Measurements from ENCODE around the gene XRCC6. TPM values are rescaled to one million over a fixed set of nuclear protein-coding genes. Genes with fewer than 3 reads are reported as not detected.
A peak's percentile ranks its signal among the peaks of the same experiment; 100 is the strongest.

The XRCC6 gene
- total and polyA plus RNA-seq, 2 of the 13 experiments (the other 11 are each of a cell fraction or from before 2014, with no cell fraction given), result 124 to 625 TPM

GRCh38 chr22:41688365-41689211 is 67.5 kb downstream of the XRCC6 start, which contains the start of gene SNU13 (continued):
- TF ChIP-seq STAG1 (CRISPR knock-in tag; IDR thresholded peaks at IDR 0.05) (no peak), DNMT3B (CRISPR knock-in tag; conservative IDR thresholded peaks at IDR 0.05) (no peak), ZNF713 (CRISPR knock-in tag; IDR thresholded peaks at IDR 0.05) (no peak), KMT2A (CRISPR knock-in tag; IDR thresholded peaks at IDR 0.05) (peak; percentile 93), AKAP8 (CRISPR knock-in tag; IDR thresholded peaks at IDR 0.05) (no peak), ATRX (CRISPR knock-in tag; IDR thresholded peaks at IDR 0.05; ENCODE audit: borderline replicate concordance) (no peak), DDIT3 (CRISPR knock-in tag; IDR thresholded peaks at IDR 0.05) (no peak), HOXA5 (CRISPR knock-in tag; IDR thresholded peaks at IDR 0.05) (peak; percentile 62; the same call in 1 of the 2 replicates), IRX3 (CRISPR knock-in tag; IDR thresholded peaks at IDR 0.05; ENCODE audit: borderline replicate concordance, low read depth) (peak; percentile 92), TMF1 (CRISPR knock-in tag; IDR thresholded peaks at IDR 0.05; ENCODE audit: low read depth) (no peak), ZNF556 (CRISPR knock-in tag; IDR thresholded peaks at IDR 0.05; ENCODE audit: borderline replicate concordance) (peak; percentile 85; the same call in 1 of the 2 replicates), CBX1 (IDR thresholded peaks at IDR 0.05; ENCODE audit: low read depth) (no peak), CENPBD1 (CRISPR knock-in tag; IDR thresholded peaks at IDR 0.05; ENCODE audit: borderline replicate concordance, low read depth) (0 out of 2 replicates have a peak, but pooled peaks have one; percentile 72), CC2D1A (CRISPR knock-in tag; IDR thresholded peaks at IDR 0.05) (no peak), ZSCAN29 (CRISPR knock-in tag; conservative IDR thresholded peaks at IDR 0.05) (no peak), ZHX1 (CRISPR knock-in tag; IDR thresholded peaks at IDR 0.05; ENCODE audit: low read depth) (peak; percentile 85), NONO (IDR thresholded peaks at IDR 0.05) (no peak), NONO (CRISPR knock-in tag; conservative IDR thresholded peaks at IDR 0.05) (peak; percentile 92), ZNF550 (CRISPR knock-in tag; IDR thresholded peaks at IDR 0.05; ENCODE audit: borderline replicate concordance) (no peak), TRIM24 (CRISPR knock-in tag; IDR thresholded peaks at IDR 0.05) (no peak), HNRNPK (IDR thresholded peaks at IDR 0.05; ENCODE audit: low read depth, low read length, poor library complexity, severe bottlenecking) (no peak), ZNF331 (CRISPR knock-in tag; IDR thresholded peaks at IDR 0.05) (peak; percentile 53), MXI1 (IDR thresholded peaks at IDR 0.05; ENCODE audit: borderline replicate concordance, low read depth, low read length) (peak; percentile 94), TCF12 (IDR thresholded peaks at IDR 0.05) (no peak), TCF12 (CRISPR knock-in tag; IDR thresholded peaks at IDR 0.05) (no peak)
- TF ChIP-seq, protein P1, sequence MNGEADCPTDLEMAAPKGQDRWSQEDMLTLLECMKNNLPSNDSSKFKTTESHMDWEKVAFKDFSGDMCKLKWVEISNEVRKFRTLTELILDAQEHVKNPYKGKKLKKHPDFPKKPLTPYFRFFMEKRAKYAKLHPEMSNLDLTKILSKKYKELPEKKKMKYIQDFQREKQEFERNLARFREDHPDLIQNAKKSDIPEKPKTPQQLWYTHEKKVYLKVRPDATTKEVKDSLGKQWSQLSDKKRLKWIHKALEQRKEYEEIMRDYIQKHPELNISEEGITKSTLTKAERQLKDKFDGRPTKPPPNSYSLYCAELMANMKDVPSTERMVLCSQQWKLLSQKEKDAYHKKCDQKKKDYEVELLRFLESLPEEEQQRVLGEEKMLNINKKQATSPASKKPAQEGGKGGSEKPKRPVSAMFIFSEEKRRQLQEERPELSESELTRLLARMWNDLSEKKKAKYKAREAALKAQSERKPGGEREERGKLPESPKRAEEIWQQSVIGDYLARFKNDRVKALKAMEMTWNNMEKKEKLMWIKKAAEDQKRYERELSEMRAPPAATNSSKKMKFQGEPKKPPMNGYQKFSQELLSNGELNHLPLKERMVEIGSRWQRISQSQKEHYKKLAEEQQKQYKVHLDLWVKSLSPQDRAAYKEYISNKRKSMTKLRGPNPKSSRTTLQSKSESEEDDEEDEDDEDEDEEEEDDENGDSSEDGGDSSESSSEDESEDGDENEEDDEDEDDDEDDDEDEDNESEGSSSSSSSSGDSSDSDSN (CRISPR knock-in tag; IDR thresholded peaks at IDR 0.05), result peak; percentile 82
